Endothelial cell of umbilical vein (primary cell): ENCODE data around the gene TBC1D14. TPM values are rescaled to one million over a fixed set of nuclear protein-coding genes. Genes with fewer than 3 reads are reported as not detected.

Experiments used
- BruUV-seq: library from RNA; stranded (reverse); fragments of 400-500 nt; replicated peaks from 2 replicates; lab custom pipeline; 2021; lab: Mats Ljungman, UMichigan
- CTCF ChIA-PET: fragments of 300-600, 350-600 bp; sonication (Branson Sonifier 250); formaldehyde crosslinking; loops from one replicate; lab custom pipeline; 2021; ENCODE audit warnings: antibody characterized with exemption, inconsistent platforms; lab: Charles Lee
- POLR2A ChIA-PET: fragments of 300-600, 350-600 bp; sonication (Branson Sonifier 250); formaldehyde crosslinking; loops from one replicate; lab custom pipeline; 2021; ENCODE audit warnings: antibody characterized with exemption, inconsistent platforms; lab: Charles Lee
- DNase-seq: peaks from one replicate; pipeline ENCODE4 v3.0.0-alpha.2; 2011; ENCODE audit warnings: low read depth, low spot score
- FAIRE-seq: peaks from 2 replicates; lab custom pipeline; 2011; peaks lifted over from hg19 to GRCh38; lab: Jason Lieb, UNC
- H2AFZ ChIP-seq: 2 replicates; pipeline ENCODE4 v1.6.0; 2012; ENCODE audit warnings: low read depth, low read length, control low read depth, inconsistent platforms
- H3K27ac ChIP-seq: 2 replicates; pipeline ENCODE4 v1.5.1; 2011; ENCODE audit warnings: low read depth, mild to moderate bottlenecking, control low read depth, low read length, moderate library complexity; ENCODE audit not compliant: insufficient read depth
- H3K27me3 ChIP-seq, 2 experiments: 2 replicates each; pipeline versions ENCODE4 v1.6.0 to v1.6.1; 2011; ENCODE audit warnings: low read length in 2 of 2, mixed read lengths in 1 of 2; ENCODE audit not compliant: control insufficient read depth in 2 of 2, insufficient read depth in 2 of 2
- H3K36me3 ChIP-seq, 2 experiments: 2 replicates in 1 of 2; 3 replicates in 1 of 2; pipeline ENCODE4 v1.5.1; 2011; ENCODE audit warnings: low read length in 2 of 2, mild to moderate bottlenecking in 1 of 2, moderate library complexity in 1 of 2; ENCODE audit not compliant: control insufficient read depth in 2 of 2, insufficient read depth in 2 of 2; ENCODE audit errors: extremely low read depth in 1 of 2
- H3K4me1 ChIP-seq: 3 replicates; pipeline ENCODE4 v1.5.1; 2011; ENCODE audit warnings: mild to moderate bottlenecking, low read length; ENCODE audit not compliant: control insufficient read depth, insufficient read depth; ENCODE audit errors: extremely low read depth
- H3K4me2 ChIP-seq: 2 replicates; pipeline ENCODE4 v1.6.1; 2011; ENCODE audit warnings: low read length, control low read depth, mixed read lengths; ENCODE audit not compliant: insufficient read depth
- H3K4me3 ChIP-seq, 3 experiments: fragments of 200-600 bp in 1 of 3; sonication (generic), shearing (Covaris generic) in 1 of 3; replicated peaks in 1 of 3; 2 replicates each; pipeline ENCODE4 v1.5.1; 2011 to 2016; ENCODE audit warnings: control low read depth in 3 of 3, low read length in 3 of 3, mild to moderate bottlenecking in 2 of 3, inconsistent platforms in 1 of 3, low read depth in 1 of 3, moderate library complexity in 1 of 3; ENCODE audit not compliant: insufficient read depth in 1 of 3
- H3K79me2 ChIP-seq: 2 replicates; pipeline ENCODE4 v1.6.0; 2012; ENCODE audit warnings: low read length, inconsistent platforms; ENCODE audit not compliant: control insufficient read depth, insufficient read depth
- H3K9ac ChIP-seq: replicated peaks from 2 replicates; pipeline ENCODE3; 2011; ENCODE audit warnings: low read length, control low read depth; ENCODE audit not compliant: insufficient read depth; ENCODE audit errors: extremely low read depth
- H3K9me1 ChIP-seq: replicated peaks from 3 replicates; pipeline ENCODE4 v1.6.0; 2011; ENCODE audit warnings: mild to moderate bottlenecking, low read length; ENCODE audit not compliant: control insufficient read depth, insufficient read depth; ENCODE audit errors: extremely low read depth
- H3K9me3 ChIP-seq: replicated peaks from 2 replicates; pipeline ENCODE4 v1.5.1; 2012; ENCODE audit warnings: low read length, inconsistent platforms; ENCODE audit not compliant: control insufficient read depth, insufficient read depth
- H4K20me1 ChIP-seq: replicated peaks from 2 replicates; pipeline ENCODE3; 2011; ENCODE audit warnings: mild to moderate bottlenecking, low read length; ENCODE audit not compliant: control insufficient read depth, insufficient read depth; ENCODE audit errors: extremely low read depth
- CTCF ChIP-seq, 2 donors: IDR thresholded peaks; 1 replicate in 1 of 2; 2 replicates in 1 of 2; pipeline ENCODE4 v1.5.1; 2011; ENCODE audit warnings: low read length in 2 of 2, mild to moderate bottlenecking in 2 of 2, moderate library complexity in 2 of 2, control low read depth in 1 of 2, inconsistent platforms in 1 of 2, low read depth in 1 of 2; ENCODE audit not compliant: insufficient read depth in 1 of 2; ENCODE audit errors: extremely low read depth in 1 of 2
- EZH2 ChIP-seq: IDR thresholded peaks from 2 replicates; pipeline ENCODE4 v1.6.1; 2012; ENCODE audit warnings: borderline replicate concordance, low read depth, mild to moderate bottlenecking, moderate library complexity, low read length, inconsistent platforms; ENCODE audit not compliant: severe bottlenecking
- FOS ChIP-seq: IDR thresholded peaks from 2 replicates; pipeline ENCODE4 v1.6.1; 2011; ENCODE audit warnings: mild to moderate bottlenecking, low read length, moderate library complexity, borderline replicate concordance; ENCODE audit not compliant: insufficient read depth
- GATA2 ChIP-seq: IDR thresholded peaks from 2 replicates; pipeline ENCODE4 v1.7.0; 2011; ENCODE audit warnings: low read depth, mild to moderate bottlenecking, moderate library complexity, mixed read lengths, low read length; ENCODE audit not compliant: insufficient read length, insufficient read depth
- JUN ChIP-seq: IDR thresholded peaks from 2 replicates; pipeline ENCODE4 v1.6.1; 2011; ENCODE audit warnings: borderline replicate concordance, low read depth; ENCODE audit not compliant: insufficient read length, insufficient read depth
- MAX ChIP-seq: IDR thresholded peaks from 2 replicates; pipeline ENCODE4 v1.6.1; 2011; ENCODE audit not compliant: insufficient read depth, insufficient read length
- MYC ChIP-seq: IDR thresholded peaks from one replicate; pipeline ENCODE4 v1.6.1; 2011; ENCODE audit warnings: mild to moderate bottlenecking, low read depth, low read length
- POLR2A ChIP-seq: IDR thresholded peaks from 2 replicates; pipeline ENCODE4 v1.6.1; 2012; ENCODE audit warnings: low read depth, mild to moderate bottlenecking, control low read depth, low read length
- POLR2AphosphoS5 ChIP-seq: IDR thresholded peaks from 2 replicates; pipeline ENCODE4 v1.6.1; 2012; ENCODE audit warnings: low read depth, mild to moderate bottlenecking, control low read depth, low read length, moderate library complexity; ENCODE audit not compliant: insufficient read depth
- dilution Hi-C: fragments of 300-500 bp; cut with MboI; formaldehyde crosslinking; loops from one replicate; pipeline ENCODE4 v1.15.0; 2019; ENCODE audit warnings: low sequenced_read_pairs; ENCODE audit not compliant: extremely low pct_ligation_motif_present
- intact Hi-C: fragments of 100-400 bp; cut with micrococcal nuclease; formaldehyde crosslinking; loops from one replicate; pipeline ENCODE4 v1.10.0; 2022
- polyA plus RNA-seq, 4 experiments: library from polyadenylated mRNA; depleted of rRNA in 3 of 4; stranded (reverse) in 3 of 4; unstranded in 1 of 4; fragments of >200 nt; gene quantifications; 2 replicates each; pipeline versions ENCODE4 v1.2.1 to v1.2.3, GENCODE V29; 2011 to 2012; ENCODE audit warnings: missing spikeins in 1 of 4
- total RNA-seq: library from RNA; stranded (reverse); gene quantifications from 2 replicates; pipeline ENCODE4 v1.2.3, GENCODE V29; 2021

Gene TBC1D14
- total and polyA plus RNA-seq, 2 donors (not counting 3 experiments of a cell fraction or from before 2014, with no cell fraction given) = 23.7 to 24.8 TPM

- H2AFZ ChIP-seq = no peak overlapping the region
- H3K79me2 ChIP-seq = no peaks in the 10 kb centered on the region
- dilution Hi-C loops = no loop called here
- intact Hi-C loops = no loop called here
- TF ChIP-seq POLR2AphosphoS5 = no peak
- TF ChIP-seq POLR2A = no peak
- TF ChIP-seq MYC = no peak
- no peak for TF ChIP-seq GATA2
- TF ChIP-seq JUN = no peak
- no peak for TF ChIP-seq MAX
- no peak for TF ChIP-seq CTCF (IDR thresholded peaks at IDR 0.05; ENCODE audit: extremely low read depth in 1 of 2, insufficient read depth in 1 of 2, low read depth in 1 of 2, low read length in 2 of 2)
- no peak for TF ChIP-seq FOS
- TF ChIP-seq EZH2 = no peak
- H3K4me2 ChIP-seq = no peak overlapping the region
- H3K36me3 ChIP-seq = no peaks in the 10 kb centered on the region
- H3K27me3 ChIP-seq = no peaks in the 10 kb centered on the region
- H3K9ac ChIP-seq = no peak overlapping the region
- no peak overlapping the region for H3K4me3 ChIP-seq
- no peaks in the 10 kb centered on the region for H3K9me1 ChIP-seq
- no peak for DNase-seq
- FAIRE-seq = no peak
- no TSS peak for BruUV-seq
- ChIA-PET CTCF (interaction anchor here (0.6 to 2.9 kb wide), 3 partner anchors 11 to 14 kb away, joined by 3 to 19 read pairs (median 3); no protein-coding TSS in a partner anchor), POLR2A (no interaction called here)
- no peaks in the 10 kb centered on the region for H4K20me1 ChIP-seq
- no peaks in the 10 kb centered on the region for H3K9me3 ChIP-seq
- H3K27ac ChIP-seq = no peak overlapping the region
- peaks cover 7% of the 10 kb centered on the region for H3K4me1 ChIP-seq
These were observed 52.0 kb downstream of the TBC1D14 start for GRCh38 chr4:6961496-6962210.
